OCI-LY1 (cell line): ENCODE data around the gene CCM2.

Source experiments
- CTCF ChIP-seq: fragments of 200-600 bp; sonication (generic), shearing (Covaris generic); IDR thresholded peaks from 2 replicates; pipeline ENCODE4 v1.5.1; 2017; ENCODE audit warnings: mild to moderate bottlenecking, antibody characterized with exemption, low read length, moderate library complexity, mixed read lengths
- EZH2 ChIP-seq: fragments of 200-600 bp; sonication (generic), shearing (Covaris generic); IDR thresholded peaks from 2 replicates; pipeline ENCODE4 v1.8.0; 2017; ENCODE audit warnings: borderline replicate concordance, mixed run types, mild to moderate bottlenecking, antibody characterized with exemption, low read length, moderate library complexity, mixed read lengths

GRCh38 chr7:45065031-45065995 is 65.3 kb downstream of the CCM2 start:
- no peak for TF ChIP-seq CTCF
- no peak for TF ChIP-seq EZH2
